Skin epidermis (tissue), 12 donors: ENCODE results near the gene FARP2.
"Not testable (repeated sequence)": the region's sequence is repeated elsewhere in the genome, so short reads cannot be mapped to it uniquely, and the experiment has no call there.

ENCODE experiments used
- H3K27ac ChIP-seq, 21 experiments: fragments of 200-600 bp; sonication (generic) in 11 of 21; one replicate each; pipeline ENCODE4 v1.5.0; 2020; ENCODE audit warnings: mild to moderate bottlenecking in 3 of 21, inconsistent platforms in 2 of 21, moderate library complexity in 2 of 21
- H3K4me3 ChIP-seq, 7 experiments: fragments of 200-600 bp; sonication (generic) in 2 of 7; one replicate each; pipeline ENCODE4 v1.5.0; 2020; ENCODE audit warnings: inconsistent platforms in 2 of 7, mild to moderate bottlenecking in 2 of 7, moderate library complexity in 1 of 7

FARP2 gene

DNA sequence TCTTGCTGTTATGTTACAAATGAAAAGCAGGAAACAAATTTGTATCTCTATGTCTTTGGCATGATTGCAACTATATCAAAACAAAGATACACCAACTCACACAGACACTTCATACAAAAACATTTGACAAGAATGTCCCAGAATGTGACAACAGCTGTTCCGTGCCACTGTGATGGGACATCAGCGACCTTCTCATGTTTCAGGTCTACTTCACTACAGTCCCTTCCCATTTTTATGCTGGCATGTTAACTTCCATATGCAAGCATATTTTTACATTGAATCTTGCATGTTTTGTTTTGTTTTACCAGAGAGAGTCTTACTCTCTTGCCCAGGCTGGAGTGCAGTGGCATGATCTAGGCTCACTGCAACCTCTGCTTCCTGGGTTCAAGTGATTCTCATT, 81.1 kb downstream of the FARP2 start:
- H3K4me3 ChIP-seq = no peak overlapping the region
- H3K27ac ChIP-seq = no peak overlapping the region

DNA sequence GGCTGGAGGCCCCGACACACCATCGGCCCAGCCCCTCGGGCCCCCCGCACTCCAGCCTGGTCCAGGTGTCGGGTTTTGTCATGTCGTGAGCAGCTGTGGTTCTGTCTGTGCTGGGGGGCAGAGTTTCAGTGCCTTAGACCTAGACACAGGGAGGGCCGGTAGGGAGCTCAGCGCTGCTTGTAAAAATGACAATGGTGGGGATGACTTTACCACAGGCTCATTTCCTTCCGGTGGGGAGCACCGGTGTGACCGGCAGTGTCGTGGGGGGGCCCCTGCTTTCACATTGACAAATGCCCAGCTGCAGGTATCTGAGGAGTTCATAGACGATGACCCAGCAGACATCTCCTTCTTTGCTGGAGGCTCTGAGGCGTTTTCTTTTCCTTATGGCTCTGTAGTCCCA, 85.4 kb downstream of the FARP2 start:
- no peak overlapping the region for H3K27ac ChIP-seq
- H3K4me3 ChIP-seq = no peak overlapping the region

DNA sequence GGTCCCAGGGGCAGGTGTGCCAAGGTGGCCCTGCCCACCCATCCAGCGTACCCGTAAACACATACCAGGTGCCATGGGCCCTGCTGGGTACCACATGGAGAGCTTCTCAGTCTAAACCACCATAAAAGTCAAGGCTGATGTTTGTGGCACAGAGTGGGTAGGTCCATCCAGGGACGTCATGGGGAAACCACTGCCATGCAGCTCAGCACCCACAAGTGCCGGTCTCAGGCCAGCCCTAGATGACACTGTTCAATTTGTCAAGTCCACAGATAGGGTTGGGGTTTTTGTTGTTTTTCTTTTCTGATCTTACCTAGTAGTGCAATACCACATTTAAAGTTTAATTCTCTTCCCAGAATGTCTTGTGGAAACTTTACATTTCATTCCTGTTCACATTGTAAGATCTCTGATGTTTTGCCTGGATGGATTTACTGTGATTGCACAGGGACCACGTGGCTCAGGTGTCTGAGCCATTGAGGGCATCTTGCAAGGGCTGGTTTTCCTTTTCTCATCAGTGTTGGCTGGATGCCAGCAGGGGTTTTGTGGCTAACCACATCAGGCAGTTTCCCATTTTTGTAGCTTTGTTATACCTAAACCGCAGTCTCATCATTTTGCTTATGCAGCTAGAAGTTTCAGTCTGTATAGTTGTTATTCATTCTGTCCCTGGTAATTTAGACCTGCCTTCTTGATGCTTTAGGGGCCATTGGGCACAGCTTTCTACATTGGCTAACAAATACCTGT, 87.6 kb downstream of the FARP2 start:
- no peak overlapping the region for H3K27ac ChIP-seq

DNA sequence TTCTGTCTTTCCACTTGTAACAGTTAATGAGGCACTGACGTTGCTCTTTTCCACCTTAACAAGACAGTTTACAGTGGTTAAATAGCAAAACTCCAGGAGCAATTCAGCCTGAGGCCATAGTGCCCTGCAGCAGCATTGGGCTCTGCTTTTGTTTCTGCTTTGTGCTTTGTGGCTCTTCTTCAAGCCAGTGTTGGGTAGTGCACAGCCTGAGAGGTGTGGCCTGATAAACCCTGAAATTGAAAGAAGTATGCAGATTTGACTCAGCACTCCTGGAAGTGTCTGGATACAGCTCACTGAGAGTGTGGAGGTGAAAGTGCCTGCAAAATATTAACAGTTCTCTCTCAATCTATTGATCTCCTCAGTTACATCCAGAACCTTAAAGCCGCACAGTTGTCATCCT, 89.3 kb downstream of the FARP2 start:
- Histone ChIP-seq H3K4me3 (no peak overlapping the region), H3K27ac (no peak overlapping the region)

More for the DNA sequence above, 87.6 kb downstream of the FARP2 start:
- no peak overlapping the region for H3K4me3 ChIP-seq

DNA sequence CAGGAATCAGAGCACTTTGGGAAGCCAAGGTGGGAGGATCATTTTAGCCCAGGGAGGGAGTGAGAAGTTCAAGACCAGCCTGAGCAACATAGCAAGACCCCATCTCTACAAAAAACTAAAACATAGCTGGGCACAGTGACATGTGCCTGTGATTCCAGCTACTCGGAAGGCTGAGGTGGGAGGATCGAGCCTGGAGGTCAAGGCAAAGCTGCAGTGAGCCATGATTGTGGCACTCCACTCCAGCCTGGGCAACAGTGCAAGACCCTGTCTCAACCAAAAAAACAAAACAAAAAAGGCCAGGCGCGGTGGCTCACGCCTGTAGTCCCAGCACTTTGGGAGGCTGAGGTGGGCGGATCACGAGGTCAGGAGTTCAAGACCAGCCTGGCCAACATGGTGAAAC, 94.0 kb downstream of the FARP2 start:
- not testable (repeated sequence) for H3K27ac ChIP-seq, H3K4me3 ChIP-seq

DNA sequence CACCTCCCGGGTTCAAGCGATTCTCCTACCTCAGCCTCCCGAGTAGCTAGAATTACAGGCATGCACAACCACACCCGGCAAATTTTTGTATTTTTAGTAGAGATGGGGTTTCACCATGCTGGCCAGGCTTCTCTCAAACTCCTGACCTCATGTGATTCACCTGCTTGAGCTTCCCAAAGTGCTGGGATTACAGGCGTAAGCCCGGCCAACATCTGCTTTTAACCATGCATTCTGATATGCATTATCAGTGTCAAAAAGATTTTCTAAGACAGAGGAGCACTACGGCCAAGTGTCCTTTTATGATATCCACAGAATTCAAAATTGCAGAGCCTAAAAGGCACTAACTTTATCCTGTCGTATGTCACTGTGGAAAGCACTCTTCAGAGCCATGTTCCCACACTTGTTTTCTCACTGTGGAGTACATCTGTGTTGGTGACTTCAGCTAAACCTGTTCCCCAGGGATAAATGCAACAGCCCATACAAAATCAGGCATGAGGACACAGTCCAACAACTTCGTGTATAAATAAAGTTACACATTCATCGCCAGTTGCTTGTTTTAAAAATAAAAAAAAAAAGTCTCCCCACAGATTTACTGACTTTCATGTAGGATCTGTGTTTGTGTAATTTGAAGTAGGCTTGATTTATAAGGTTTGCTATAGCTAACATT, 95.9 kb downstream of the FARP2 start:
- no peak overlapping the region for H3K27ac ChIP-seq
- no peak overlapping the region for H3K4me3 ChIP-seq

DNA sequence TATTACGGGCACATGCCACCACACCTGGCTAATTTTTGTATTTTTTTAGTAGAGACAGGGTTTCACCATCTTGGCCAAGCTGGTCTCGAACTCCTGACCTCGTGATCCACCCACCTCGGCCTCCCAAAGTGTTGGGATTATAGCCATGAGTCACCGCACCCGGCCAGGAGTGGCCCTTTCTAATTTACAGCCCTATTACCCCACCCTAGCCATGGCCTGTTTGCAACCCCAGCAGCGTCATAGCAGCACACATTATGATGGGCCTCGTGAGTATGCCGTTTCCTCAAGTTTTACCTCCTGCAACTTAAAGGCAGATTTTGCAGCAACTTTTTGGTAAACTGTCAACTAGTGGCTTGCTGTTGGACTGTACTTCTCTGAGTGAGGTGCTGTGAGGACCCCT, 97.8 kb downstream of the FARP2 start:
- H3K27ac ChIP-seq, H3K4me3 ChIP-seq: not testable (repeated sequence)

DNA sequence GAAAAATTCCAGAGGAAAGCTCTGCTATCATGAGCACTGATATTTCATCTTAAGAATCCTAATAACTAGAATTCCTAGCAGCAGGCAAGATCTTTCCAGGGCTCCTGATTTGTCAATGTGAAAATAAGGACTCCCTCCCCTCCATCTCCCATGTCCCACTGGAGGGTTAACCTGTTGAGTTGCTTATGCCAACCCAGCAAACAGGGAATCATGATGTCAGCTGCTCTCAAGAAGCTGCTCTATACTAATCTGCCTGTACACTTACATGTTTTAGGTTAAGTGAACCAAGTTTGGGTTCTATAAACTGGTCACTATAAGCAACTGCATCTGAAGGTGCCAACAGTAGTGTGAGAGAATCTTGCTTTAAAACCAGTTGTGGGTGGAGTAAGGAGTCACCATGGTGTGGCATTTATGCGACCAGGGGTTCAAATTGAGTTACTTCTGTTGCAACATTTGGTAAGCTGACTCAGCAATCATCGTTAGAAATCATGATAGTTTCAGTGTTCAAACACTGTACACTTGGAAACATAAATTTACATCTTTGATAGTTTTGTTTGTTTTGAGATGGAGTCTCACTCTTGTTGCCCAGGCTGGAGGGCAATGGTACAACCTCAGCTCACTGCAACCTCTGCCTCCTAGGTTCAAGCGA, 98.9 kb downstream of the FARP2 start:
- H3K27ac ChIP-seq = no peak overlapping the region
- H3K4me3 ChIP-seq = no peak overlapping the region

DNA sequence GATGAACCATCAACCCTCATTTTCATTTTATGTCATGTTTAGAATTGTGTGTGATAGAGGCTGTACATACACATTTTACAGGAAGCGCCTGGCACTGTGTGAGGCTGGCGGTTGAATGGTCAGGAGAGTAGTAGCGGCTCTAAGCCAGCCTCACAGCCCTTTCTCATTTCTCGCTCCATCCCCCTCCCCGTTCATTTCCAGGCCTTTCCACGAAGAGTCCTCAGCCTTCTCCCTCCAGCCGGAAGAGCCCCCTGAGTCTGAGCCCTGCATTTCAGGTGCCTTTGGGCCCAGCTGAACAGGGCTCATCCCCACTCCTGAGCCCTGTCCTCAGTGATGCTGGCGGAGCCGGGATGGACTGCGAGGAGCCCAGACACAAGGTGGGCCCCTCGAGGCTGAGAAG, 100.5 kb downstream of the FARP2 start:
- Histone ChIP-seq H3K27ac (no peak overlapping the region), H3K4me3 (no peak overlapping the region)

DNA sequence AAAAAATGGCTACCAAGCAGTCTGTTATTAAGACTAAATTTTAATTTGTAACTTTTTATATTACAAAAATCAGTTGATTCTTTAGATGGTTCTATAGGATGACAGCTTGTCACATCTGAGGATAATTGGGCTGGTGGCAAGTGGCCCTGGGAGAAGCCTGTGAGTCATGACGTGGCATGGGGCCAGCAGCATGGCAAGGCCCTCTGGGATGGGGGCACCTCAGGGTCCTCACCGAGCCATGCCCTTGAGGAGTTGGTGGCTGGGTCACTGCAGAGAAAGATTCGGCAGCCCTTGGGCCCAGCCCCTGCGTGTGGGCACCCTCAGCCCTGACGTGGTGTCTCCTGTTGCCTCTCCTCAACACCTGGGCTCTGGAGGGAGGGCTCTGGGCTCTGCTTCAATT, 102.6 kb downstream of the FARP2 start:
- H3K4me3 ChIP-seq = no peak overlapping the region
- H3K27ac ChIP-seq = no peak overlapping the region

DNA sequence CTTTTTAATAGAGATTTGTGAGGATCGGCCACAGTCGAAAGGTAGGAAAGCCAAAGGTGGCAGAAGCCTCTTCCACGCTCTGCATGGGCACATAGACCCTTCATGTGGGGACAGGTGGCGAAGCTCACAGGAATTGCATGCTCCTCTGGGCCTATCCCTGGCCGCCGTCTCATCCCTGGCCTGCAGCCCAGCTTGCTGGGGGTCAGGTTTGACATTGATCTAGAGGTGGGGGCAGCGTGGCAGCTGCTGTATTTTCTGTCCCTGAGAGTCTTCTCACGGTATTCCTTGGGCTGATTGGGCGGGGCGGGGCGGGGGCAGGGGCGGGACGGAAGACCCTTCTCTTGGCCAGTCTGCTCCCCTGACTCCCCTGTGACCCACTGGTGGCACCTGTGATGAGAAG, 103.4 kb downstream of the FARP2 start:
- H3K27ac ChIP-seq = no peak overlapping the region

DNA sequence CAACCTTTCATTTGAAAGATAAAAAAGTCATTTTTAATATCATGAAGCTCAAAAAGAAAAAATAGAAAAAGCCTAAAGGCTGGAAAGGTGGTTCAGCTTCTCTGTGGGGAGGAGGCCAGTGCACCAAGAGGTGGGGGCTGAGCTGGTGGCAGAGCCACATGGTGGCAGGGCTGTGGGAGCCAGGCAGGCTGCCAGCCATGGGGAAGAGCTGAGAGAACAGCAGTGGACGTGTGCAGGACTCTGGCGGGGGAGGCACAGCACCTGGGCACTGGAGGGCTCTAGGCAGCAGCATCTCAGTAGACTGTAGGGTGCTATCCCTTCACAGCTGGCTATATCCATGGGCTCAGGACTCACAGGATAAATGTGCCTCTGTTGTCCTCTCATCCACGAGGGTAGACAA, 104.5 kb downstream of the FARP2 start:
- Histone ChIP-seq H3K27ac (no peak overlapping the region), H3K4me3 (no peak overlapping the region)

More for the DNA sequence above, 103.4 kb downstream of the FARP2 start:
- no peak overlapping the region for H3K4me3 ChIP-seq

DNA sequence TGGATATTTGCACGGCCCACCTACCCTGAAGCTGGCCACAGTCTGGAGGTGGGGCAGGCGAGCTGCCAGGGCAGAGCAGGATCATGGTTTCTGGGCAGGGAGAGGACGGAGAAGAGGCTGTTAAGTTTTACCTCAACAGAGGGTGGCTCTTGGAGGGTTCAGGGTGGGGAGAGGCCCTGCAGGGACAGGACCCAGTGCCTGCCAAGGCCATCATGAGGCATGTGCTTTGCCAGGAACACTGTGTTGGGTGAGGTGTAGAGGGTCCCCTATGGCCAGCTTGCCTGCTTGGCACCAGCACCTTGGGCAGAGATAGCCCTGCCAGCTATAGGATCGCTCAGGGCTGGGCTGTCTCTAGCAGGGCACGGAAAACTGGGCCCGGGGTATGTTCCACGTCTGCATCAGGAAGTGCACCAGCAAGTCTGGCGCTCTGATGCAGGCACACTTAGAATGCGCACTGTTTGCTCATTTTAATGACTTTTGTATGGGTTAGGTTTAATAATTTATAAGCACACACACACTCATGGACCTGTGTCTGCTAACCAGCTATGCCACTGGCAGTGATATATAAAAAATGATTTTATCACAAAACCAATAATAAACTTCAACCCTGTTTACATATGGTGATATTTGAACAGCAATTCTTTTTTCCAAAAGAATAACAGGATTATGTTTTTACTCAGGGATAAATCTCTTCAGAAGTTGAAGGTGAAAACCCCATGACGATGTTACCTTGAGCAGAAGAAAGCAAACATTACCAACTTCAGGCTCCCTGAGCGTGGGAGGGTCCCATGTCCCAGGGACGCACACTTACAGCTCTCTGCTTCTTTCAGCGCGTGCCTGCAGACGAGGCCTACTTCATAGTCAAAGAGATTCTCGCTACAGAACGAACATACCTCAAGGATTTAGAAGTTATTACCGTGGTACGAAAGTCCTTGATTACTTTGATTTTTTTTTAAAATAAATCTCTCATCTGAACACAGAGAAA, 105.9 kb downstream of the FARP2 start:
- Histone ChIP-seq H3K4me3 (no peak overlapping the region), H3K27ac (no peak overlapping the region)

DNA sequence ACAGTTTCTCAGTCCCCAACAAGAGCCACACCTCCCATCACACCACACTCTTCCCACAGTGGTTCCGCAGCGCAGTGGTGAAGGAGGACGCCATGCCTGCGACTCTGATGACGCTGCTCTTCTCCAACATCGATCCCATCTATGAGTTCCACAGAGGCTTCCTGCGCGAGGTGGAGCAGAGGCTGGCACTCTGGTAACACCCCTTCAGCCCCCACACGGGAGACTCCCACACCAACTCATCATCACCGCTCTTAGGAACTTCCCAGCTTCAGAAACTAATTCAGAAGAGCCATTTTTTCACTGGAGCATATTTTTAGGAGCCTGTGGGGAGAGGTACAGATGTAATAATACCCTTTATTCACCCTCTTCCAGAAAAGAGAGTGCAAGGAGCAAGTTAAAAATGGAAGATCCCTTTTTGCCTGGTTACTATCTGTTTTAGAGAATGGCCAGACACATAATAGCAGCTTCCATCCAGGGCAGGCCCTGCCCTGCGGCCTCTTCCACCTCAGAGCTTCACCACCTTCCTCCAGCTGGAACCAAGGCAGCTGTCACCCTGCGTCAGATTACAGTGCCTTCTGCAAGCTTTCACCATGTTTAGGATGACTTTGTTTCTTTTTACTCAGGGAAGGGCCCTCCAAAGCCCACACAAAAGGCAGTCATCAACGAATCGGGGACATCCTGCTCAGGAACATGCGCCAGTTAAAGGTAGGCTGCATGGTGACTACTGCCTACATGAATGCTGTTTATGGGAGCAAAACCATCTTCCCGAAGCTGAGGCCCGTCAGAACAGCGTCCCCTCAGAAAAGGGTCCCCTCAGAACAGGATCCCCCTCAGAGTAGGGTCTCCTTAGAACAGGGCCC, 107.4 kb downstream of the FARP2 start:
- Histone ChIP-seq H3K27ac (no peak overlapping the region), H3K4me3 (no peak overlapping the region)

DNA sequence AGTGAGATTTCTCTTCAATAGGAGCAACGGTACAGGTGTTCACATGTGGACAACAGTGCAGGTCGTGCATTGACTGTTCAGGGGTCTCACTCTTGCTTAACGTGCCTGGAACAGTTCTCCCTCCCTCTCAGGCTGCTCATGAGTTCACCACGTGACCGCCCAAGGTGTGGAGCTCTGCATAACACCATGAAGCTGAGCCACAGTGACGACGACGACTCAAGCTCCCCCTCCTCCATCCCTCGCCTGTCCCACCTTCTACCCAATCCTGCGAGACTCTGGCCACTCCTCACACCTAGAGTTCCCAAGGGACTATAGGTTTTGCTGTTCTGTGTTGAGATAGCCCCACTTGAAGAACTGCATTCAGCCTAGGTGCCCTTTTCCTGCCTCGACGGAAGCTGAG, 109.5 kb downstream of the FARP2 start:
- Histone ChIP-seq H3K4me3 (no peak overlapping the region), H3K27ac (no peak overlapping the region)

DNA sequence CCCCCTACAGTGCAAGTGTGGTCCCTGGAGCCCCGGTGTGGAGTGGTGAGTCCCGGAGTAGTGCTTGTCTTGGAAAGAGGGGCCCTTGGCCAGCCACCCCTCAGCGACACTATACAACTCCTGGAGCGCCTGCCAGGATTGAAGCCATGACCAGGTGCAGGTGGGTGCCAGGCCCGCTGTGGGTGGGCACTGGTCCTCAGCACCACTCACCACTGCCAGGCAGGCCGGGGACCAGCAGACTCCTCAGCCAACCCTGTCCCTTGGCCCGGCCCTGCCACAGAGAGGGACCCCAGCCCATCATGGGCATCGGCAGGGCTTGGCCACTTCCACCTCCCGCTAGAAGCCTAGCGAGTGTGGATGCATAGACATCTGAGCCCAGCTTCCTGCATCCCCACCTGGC, 110.1 kb downstream of the FARP2 start:
- no peak overlapping the region for H3K4me3 ChIP-seq
- H3K27ac ChIP-seq = no peak overlapping the region

DNA sequence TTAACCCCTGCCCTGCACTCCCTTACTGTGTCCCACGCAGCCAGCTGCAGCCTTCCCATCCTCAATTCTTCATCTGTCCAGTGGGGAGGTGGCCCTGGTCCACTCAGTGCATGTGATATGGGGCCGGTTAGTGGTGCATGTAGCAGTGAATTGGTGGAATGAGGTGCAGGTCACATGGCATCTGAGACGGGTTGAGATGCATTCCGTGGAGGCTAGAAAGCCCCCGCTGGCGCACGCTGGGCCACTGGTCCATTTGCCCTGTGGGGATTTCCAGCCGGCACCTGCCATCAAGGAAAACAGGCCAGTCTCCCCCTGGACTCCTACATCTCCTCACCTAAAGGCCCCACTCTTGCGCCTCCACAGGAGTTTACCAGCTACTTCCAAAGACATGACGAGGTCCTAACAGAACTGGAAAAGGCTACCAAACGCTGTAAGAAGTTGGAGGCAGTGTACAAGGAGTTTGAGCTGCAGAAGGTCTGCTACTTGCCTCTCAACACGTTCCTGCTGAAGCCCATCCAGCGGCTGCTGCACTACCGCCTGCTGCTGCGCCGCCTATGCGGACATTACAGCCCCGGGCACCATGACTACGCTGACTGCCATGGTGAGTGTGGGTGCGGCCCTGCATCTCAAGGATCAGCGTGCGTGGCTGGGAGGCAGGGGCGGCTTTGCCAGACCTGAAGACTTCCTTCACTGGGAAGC, 111.8 kb downstream of the FARP2 start:
- Histone ChIP-seq H3K4me3 (no peak overlapping the region), H3K27ac (no peak overlapping the region)

DNA sequence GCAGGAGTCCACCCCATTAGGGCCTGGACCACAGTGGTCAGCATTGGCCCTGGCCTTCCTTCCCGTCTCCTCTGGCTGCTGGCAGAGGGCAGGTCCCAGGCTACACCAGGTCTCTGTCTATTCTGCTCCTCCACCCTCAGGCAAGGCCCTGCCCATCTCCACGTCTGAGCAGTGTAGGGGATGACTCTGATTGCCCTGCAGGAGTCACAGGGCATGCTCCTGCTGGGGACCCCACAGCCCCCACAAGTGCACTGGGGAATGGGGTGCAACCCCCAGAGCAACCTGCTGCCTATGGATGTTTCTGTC, 112.3 kb downstream of the FARP2 start:
- Histone ChIP-seq H3K27ac (no peak overlapping the region), H3K4me3 (no peak overlapping the region)

DNA sequence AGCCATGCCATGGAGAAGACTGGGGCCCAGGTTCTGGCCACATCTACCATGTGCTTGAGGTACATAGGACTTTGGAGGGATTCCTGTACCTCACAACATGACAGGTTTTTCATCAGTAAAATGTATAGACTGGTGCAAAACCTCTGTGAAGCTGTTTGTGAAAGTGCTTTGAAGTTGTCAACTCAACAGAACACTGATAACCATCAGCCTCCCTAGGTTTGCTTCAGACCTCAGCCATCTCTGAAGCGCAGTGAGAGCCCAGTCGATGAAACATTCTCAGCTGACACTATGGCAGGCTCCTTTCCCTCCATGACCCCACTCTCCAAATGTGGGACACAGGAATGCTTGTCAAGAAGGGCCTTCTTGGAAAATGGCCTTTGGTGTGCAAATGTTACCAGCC, 113.7 kb downstream of the FARP2 start:
- Histone ChIP-seq H3K27ac (no peak overlapping the region), H3K4me3 (no peak overlapping the region)
